ENCODE results near the gene TMEM54.

Gene TMEM54, protein sequence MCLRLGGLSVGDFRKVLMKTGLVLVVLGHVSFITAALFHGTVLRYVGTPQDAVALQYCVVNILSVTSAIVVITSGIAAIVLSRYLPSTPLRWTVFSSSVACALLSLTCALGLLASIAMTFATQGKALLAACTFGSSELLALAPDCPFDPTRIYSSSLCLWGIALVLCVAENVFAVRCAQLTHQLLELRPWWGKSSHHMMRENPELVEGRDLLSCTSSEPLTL

GRCh38 chr1:32900956-32901822, at the start of gene TMEM54:
TSS of gene TMEM54 (minus strand) at chr1:32901389. CDS start at chr1:32901238, 151 bp downstream.
- no peak for DNase-seq (ENCODE audit: low read depth)

- DNase-seq (ENCODE audit: low read depth): no peak
Measured at GRCh38 chr1:32949519-32949918, 48.3 kb upstream of the TMEM54 start.

DNA sequence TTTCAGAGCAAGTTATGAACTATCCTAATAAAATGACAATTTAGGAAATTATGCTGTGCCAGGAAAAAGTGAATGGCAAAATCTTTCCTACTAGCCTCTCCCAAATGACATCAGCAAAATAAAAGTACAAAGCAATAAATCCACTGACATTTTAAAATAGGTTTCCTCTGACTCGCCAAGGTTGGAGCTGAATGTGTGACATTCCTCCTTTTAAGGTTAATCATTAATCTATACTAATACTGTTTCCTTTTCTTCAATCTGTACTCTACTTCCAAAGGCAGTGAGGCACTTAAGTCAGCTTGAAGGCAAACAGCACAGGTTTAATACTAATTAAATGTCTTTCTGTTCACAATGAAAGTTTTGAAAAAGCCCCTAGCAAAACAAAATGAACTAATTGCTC, 47.7 kb upstream of the TMEM54 start:
- DNase-seq (ENCODE audit: low read depth): no peak

DNA sequence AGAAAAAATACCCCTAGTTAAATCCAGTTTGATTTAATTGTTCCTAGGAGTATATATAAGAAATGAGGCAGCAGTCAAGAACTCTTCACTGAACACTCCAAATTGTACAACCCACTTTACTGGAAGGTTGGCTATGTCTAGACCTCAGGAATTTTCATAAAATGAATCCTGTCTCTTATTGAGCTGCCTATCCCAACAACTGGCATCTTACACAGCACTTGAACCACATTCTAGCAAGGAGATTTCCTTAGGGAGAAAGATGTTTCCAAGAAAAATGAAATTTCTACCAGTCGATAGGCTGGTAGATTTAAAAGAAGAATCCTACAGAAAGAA, 47.2 kb upstream of the TMEM54 start:
- no peak for DNase-seq (ENCODE audit: low read depth)

DNA sequence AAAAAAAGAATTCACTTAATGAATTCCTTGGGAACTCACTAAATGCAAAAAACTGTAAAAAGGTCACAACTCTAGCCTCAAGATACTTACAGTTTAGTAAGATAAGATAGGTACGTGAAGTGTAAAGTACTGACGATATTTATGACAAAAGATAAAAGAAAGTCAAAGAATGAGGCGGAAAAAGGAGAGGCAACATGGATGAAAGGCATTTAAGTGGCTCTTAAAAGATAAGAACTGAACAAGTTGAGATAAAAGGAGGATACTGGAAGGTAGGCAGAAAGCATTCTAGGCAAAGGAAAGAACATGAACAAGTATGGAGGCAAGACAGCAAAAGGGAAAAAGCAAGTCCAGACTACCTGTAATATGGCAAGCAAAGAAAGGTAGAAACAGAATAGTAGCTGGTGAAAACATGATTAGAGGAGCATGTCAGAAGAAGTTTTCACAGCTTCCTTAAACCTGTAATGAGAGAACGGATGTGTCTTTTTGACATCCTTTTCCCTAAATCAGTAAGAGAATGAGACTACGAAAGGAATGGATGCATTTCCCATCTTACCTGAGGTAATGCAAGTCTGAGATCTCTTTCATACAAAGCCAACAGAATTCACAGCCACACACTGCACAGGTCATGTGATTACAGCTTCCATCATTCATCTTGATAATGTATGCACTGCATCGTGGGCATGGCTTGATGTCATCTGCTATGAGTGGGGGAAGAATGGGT, 46.6 kb upstream of the TMEM54 start:
- no peak for DNase-seq (ENCODE audit: low read depth)

DNA sequence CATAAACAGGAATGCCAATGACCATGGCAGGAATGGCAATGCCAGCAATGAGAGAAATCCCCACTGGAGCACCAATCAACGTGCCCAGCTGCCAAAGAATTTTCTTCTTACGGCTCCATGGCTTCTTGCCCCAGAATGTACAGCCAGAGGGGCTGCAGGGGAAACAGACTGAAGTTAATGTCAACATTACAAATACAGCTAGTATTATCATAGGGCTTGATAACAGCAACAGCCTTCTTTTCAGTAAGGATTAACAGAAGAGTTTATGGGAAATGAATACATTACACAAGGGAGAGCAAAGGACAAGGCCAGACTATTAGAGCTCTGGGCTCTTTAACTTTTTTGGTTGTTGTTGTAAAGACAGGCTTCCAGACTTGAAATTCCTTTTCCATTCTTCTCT, 45.2 kb upstream of the TMEM54 start:
- DNase-seq (ENCODE audit: low read depth): no peak

GRCh38 chr1:32944180-32944579, 43.0 kb upstream of the TMEM54 start:
- DNase-seq (ENCODE audit: low read depth): no peak

DNA sequence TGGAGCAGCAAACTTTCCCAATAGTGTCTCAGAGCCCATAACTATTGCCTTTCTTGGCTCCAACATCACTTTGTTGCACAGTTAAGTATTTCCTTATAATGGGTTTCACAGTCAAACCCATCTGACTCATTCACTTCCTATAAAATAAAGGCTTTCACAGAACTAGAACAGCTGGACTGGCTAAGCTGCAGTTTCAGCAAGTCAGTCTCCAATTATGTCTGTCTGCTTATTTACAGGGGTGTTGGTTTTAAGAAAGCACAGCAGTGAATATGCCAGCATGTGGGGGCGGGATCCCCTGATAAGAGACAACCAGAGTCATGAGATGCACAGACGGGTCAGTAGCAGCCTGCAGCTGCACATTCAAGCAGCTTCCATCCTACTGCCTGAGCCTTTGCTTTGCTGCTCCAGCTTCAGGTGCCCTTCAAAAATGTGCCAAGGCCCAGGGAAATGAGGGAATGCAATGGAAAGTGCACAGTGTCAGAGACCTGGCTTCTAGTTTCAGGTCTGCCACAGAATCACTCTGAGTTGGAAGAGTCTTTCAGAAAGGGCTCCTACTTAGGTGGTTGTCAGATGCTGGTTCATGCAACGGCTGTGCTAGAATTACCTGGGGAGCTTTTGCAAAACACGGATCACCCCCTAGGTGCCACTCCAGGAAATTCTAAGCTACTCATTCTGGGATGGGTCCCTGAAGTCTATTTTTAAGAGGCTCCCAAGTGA, 38.6 kb upstream of the TMEM54 start:
- no peak for DNase-seq (ENCODE audit: low read depth)

DNA sequence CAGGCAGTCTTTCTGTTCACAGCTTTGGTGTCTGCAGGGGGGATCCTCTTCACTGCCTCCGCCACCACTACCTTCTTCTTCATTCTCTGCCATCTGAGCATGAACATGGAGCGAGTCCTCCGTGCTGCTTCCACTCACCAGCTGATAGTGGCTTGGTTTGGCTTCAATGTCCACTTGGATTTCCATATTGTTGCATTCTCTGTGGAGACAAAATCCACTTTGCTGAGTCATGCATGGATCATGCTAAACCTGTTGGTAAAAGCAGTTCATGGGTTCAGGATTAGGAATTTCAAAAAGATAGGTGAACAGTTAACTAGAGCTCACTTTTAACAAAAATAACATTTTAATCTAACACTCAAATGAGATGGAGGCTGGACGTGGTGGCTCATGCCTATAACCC, 35.9 kb upstream of the TMEM54 start:
- DNase-seq (ENCODE audit: low read depth): no peak

DNA sequence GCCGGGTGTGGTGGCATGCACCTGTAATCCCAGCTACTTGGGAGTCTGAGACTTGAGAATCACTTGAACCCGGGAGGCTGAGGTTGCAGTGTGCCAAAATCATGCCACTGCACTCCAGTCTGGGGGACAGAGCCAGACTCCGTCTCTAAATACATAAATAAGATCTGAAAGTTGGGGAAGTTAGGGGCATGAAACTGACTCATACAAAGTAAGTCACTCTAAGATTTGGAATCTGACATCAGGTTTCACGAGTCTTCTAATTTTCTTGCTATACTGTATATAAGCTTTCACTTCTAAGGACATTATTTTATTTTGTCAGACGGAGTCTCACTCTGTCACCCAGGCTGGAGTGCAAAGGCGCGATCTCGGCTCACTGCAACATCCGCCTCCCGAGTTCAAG, 33.3 kb upstream of the TMEM54 start:
- DNase-seq (ENCODE audit: low read depth): no peak

DNA sequence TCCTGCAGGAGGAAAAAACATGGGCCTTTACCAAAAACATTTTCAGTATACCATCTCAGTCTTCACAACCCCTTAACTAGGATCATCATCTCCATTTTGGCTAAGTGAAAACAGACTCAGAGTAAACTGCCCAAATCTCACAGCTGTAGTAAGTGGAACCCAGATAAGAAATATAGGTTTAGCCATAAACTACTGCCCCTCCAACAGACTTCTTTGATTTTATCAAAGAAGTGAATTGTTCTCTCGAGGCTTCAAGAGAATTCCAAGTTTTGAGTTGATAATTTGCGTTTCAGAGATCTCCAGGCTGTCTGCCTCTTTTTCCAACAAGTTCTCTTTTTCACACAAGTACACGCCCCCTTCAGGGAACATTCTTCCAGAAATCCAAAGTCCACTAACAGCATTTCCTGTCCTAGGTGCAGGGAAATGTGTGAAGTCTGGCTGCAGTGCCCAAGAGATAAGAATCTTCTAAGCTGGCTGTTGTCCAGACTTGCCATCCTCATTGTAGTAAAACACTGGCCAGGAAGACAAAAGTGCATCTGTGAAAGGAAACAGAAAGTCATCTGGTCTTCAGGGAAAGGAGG, 32.6 kb upstream of the TMEM54 start:
- no peak for DNase-seq (ENCODE audit: low read depth)

GRCh38 chr1:32931760-32932159, 30.6 kb upstream of the TMEM54 start:
- no peak for DNase-seq (ENCODE audit: low read depth)

DNA sequence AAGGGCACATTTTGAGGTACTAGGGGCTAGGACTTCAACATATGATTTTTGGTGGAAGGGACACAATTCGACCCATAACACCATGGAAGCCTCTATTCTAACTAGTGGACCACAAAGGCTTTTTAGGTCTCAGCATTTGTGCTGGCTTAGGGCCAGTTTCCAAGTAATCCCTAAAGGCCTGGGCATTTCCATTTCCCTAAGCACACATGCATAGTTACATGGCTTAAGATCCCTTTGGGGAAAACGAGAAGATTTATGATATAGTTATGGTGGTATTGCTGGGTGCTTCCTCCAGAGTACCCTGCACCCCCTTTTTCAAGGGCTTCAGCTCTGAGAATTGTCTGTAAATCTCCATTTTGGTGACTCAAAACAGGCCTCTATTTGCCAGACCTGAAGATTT, 28.2 kb upstream of the TMEM54 start:
- DNase-seq (ENCODE audit: low read depth): no peak

GRCh38 chr1:32928715-32929114, 27.5 kb upstream of the TMEM54 start:
- DNase-seq (ENCODE audit: low read depth): no peak

- no peak for DNase-seq (ENCODE audit: low read depth)
Measured at GRCh38 chr1:32928285-32928684, 27.1 kb upstream of the TMEM54 start.

- no peak for DNase-seq (ENCODE audit: low read depth)
Measured at GRCh38 chr1:32927441-32927840, 26.3 kb upstream of the TMEM54 start.

GRCh38 chr1:32926562-32926961, 25.4 kb upstream of the TMEM54 start:
- no peak for DNase-seq (ENCODE audit: low read depth)

GRCh38 chr1:32925403-32926162, 24.4 kb upstream of the TMEM54 start:
- DNase-seq (ENCODE audit: low read depth): no peak

- no peak for DNase-seq (ENCODE audit: low read depth)
Measured at GRCh38 chr1:32924881-32925344, 23.7 kb upstream of the TMEM54 start.

DNA sequence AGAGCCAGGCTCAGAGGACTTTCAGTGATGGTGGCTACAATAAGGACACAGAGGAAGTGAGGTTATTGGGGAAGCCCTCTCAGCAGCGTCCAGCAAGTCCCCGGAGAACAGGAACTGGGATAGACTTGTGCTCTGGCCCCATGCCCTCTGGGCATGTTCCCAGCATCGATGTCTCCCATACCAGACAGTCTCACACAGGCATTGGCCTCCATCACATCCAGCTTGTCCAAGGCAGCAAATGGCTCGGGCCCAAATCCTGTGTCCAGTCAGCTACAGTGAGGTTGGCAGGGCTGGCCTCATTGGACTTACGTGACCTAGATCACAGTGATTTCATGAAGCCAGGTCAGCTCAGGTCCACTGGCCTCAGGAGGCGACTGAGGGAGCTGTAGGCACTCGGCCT, 19.6 kb upstream of the TMEM54 start:
- DNase-seq (ENCODE audit: low read depth): no peak

Measured in activated T-cell treated with anti-CD3 and anti-CD28 coated beads for 24 hours (primary cell).